Hepatocyte (in vitro differentiated cells): ENCODE data around the gene CNTN4.

Experiments
- EZH2 ChIP-seq: fragments of 200-600 bp; sonication (generic); IDR thresholded peaks from 2 replicates; pipeline ENCODE4 v1.6.1; 2016; ENCODE audit warnings: antibody characterized with exemption, mild to moderate bottlenecking, borderline replicate concordance
- EZH2phosphoT487 ChIP-seq: fragments of 200-600 bp; sonication (generic); IDR thresholded peaks from one replicate; pipeline ENCODE4 v1.6.1; 2018; ENCODE audit warnings: antibody characterized with exemption, mild to moderate bottlenecking, low read depth, moderate library complexity; ENCODE audit not compliant: unreplicated experiment, severe bottlenecking
- TF ChIP-seq, protein P1 (sequence below): fragments of 200-600 bp; sonication (generic); IDR thresholded peaks from 2 replicates; pipeline ENCODE4 v1.5.1; 2016; ENCODE audit warnings: antibody characterized with exemption, mild to moderate bottlenecking; ENCODE audit not compliant: poor library complexity

- TF ChIP-seq, protein P1, sequence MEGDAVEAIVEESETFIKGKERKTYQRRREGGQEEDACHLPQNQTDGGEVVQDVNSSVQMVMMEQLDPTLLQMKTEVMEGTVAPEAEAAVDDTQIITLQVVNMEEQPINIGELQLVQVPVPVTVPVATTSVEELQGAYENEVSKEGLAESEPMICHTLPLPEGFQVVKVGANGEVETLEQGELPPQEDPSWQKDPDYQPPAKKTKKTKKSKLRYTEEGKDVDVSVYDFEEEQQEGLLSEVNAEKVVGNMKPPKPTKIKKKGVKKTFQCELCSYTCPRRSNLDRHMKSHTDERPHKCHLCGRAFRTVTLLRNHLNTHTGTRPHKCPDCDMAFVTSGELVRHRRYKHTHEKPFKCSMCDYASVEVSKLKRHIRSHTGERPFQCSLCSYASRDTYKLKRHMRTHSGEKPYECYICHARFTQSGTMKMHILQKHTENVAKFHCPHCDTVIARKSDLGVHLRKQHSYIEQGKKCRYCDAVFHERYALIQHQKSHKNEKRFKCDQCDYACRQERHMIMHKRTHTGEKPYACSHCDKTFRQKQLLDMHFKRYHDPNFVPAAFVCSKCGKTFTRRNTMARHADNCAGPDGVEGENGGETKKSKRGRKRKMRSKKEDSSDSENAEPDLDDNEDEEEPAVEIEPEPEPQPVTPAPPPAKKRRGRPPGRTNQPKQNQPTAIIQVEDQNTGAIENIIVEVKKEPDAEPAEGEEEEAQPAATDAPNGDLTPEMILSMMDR, result no peak
- no peak for TF ChIP-seq EZH2
- no peak for TF ChIP-seq EZH2phosphoT487
Observed at GRCh38 chr3:2701471-2701870, 602.8 kb downstream of the CNTN4 start.
